Measurements from ENCODE around the gene FADS6. TPM values are rescaled to one million over a fixed set of nuclear protein-coding genes. Genes with fewer than 3 reads are reported as not detected.

The FADS6 gene
- total and polyA plus RNA-seq, 2 experiments from 2014 or later = 0.42 to 0.73 TPM

DNA sequence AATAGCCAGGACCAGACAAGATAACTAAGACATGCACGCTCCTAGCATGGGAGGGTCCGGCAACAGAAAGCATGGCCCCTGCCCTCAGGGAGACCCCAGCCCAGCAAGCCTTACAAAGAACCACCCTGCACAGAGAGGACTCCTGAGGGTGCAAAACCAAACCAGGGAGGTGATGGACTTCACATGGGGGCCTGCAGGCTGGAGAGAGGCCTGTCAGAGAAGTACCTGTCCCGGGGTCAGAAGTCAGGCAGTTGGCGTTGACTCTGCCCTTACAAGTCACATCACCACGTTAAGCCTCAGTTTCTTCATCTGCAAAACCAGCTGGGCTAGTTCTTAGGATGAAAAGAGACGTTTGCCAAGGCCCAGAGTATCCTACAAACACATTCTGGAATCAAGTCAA lies 35.4 kb upstream of the FADS6 start:
- Histone ChIP-seq H3K4me1 (ENCODE audit: insufficient read depth) (peaks cover 10% of the 10 kb centered on the region; the same call in 1 of the 2 replicates), H3K9me2 (ENCODE audit: insufficient read depth) (no peaks in the 10 kb centered on the region), H3F3A (replicated peaks; ENCODE audit: low read depth) (no peaks in the 10 kb centered on the region), H3K4me3 (no peak overlapping the region), H3K27me3 (ENCODE audit: insufficient read depth) (peaks cover 78% of the 10 kb centered on the region), H3K4me2 (no peak overlapping the region), H3K36me3 (ENCODE audit: insufficient read depth) (no peaks in the 10 kb centered on the region), H4K20me1 (replicated peaks; ENCODE audit: insufficient read depth) (no peaks in the 10 kb centered on the region), H3K27ac (ENCODE audit: low read depth) (no peak overlapping the region), H3K79me2 (replicated peaks; ENCODE audit: insufficient read depth) (no peaks in the 10 kb centered on the region), H2AFZ (no peak overlapping the region)
- H3K9me3 Mint-ChIP-seq = no peaks in the 10 kb centered on the region
- peaks cover 4% of the 10 kb centered on the region for H3K4me1 Mint-ChIP-seq
- no peak for TF ChIP-seq EZH2phosphoT487 (IDR thresholded peaks at IDR 0.05; ENCODE audit: unreplicated experiment)
- TF ChIP-seq STAT1 (IDR thresholded peaks at IDR 0.05; ENCODE audit: unreplicated experiment) = no peak
- no peak for TF ChIP-seq JUNB (IDR thresholded peaks at IDR 0.05; ENCODE audit: unreplicated experiment)
- TF ChIP-seq NANOG (IDR thresholded peaks at IDR 0.05; ENCODE audit: borderline replicate concordance) = no peak
- TF ChIP-seq, protein P1, sequence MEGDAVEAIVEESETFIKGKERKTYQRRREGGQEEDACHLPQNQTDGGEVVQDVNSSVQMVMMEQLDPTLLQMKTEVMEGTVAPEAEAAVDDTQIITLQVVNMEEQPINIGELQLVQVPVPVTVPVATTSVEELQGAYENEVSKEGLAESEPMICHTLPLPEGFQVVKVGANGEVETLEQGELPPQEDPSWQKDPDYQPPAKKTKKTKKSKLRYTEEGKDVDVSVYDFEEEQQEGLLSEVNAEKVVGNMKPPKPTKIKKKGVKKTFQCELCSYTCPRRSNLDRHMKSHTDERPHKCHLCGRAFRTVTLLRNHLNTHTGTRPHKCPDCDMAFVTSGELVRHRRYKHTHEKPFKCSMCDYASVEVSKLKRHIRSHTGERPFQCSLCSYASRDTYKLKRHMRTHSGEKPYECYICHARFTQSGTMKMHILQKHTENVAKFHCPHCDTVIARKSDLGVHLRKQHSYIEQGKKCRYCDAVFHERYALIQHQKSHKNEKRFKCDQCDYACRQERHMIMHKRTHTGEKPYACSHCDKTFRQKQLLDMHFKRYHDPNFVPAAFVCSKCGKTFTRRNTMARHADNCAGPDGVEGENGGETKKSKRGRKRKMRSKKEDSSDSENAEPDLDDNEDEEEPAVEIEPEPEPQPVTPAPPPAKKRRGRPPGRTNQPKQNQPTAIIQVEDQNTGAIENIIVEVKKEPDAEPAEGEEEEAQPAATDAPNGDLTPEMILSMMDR (conservative IDR thresholded peaks at IDR 0.05; ENCODE audit: low read depth in 2 of 2) = no peak
- TF ChIP-seq POLR2AphosphoS5 (IDR thresholded peaks at IDR 0.05; ENCODE audit: low read depth) = no peak
- no peak for TF ChIP-seq CREB1 (CRISPR knock-in tag; IDR thresholded peaks at IDR 0.05; ENCODE audit: low read depth)
- TF ChIP-seq ZNF114 (CRISPR knock-in tag; IDR thresholded peaks at IDR 0.05) = no peak
- TF ChIP-seq, protein P2, sequence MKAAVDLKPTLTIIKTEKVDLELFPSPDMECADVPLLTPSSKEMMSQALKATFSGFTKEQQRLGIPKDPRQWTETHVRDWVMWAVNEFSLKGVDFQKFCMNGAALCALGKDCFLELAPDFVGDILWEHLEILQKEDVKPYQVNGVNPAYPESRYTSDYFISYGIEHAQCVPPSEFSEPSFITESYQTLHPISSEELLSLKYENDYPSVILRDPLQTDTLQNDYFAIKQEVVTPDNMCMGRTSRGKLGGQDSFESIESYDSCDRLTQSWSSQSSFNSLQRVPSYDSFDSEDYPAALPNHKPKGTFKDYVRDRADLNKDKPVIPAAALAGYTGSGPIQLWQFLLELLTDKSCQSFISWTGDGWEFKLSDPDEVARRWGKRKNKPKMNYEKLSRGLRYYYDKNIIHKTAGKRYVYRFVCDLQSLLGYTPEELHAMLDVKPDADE (IDR thresholded peaks at IDR 0.05) = no peak
- no peak for TF ChIP-seq ZNF331 (CRISPR knock-in tag; IDR thresholded peaks at IDR 0.05; ENCODE audit: low read depth)
- no peak for TF ChIP-seq EZH2 (IDR thresholded peaks at IDR 0.05; ENCODE audit: low read depth, unreplicated experiment)
- TF ChIP-seq, protein P3, sequence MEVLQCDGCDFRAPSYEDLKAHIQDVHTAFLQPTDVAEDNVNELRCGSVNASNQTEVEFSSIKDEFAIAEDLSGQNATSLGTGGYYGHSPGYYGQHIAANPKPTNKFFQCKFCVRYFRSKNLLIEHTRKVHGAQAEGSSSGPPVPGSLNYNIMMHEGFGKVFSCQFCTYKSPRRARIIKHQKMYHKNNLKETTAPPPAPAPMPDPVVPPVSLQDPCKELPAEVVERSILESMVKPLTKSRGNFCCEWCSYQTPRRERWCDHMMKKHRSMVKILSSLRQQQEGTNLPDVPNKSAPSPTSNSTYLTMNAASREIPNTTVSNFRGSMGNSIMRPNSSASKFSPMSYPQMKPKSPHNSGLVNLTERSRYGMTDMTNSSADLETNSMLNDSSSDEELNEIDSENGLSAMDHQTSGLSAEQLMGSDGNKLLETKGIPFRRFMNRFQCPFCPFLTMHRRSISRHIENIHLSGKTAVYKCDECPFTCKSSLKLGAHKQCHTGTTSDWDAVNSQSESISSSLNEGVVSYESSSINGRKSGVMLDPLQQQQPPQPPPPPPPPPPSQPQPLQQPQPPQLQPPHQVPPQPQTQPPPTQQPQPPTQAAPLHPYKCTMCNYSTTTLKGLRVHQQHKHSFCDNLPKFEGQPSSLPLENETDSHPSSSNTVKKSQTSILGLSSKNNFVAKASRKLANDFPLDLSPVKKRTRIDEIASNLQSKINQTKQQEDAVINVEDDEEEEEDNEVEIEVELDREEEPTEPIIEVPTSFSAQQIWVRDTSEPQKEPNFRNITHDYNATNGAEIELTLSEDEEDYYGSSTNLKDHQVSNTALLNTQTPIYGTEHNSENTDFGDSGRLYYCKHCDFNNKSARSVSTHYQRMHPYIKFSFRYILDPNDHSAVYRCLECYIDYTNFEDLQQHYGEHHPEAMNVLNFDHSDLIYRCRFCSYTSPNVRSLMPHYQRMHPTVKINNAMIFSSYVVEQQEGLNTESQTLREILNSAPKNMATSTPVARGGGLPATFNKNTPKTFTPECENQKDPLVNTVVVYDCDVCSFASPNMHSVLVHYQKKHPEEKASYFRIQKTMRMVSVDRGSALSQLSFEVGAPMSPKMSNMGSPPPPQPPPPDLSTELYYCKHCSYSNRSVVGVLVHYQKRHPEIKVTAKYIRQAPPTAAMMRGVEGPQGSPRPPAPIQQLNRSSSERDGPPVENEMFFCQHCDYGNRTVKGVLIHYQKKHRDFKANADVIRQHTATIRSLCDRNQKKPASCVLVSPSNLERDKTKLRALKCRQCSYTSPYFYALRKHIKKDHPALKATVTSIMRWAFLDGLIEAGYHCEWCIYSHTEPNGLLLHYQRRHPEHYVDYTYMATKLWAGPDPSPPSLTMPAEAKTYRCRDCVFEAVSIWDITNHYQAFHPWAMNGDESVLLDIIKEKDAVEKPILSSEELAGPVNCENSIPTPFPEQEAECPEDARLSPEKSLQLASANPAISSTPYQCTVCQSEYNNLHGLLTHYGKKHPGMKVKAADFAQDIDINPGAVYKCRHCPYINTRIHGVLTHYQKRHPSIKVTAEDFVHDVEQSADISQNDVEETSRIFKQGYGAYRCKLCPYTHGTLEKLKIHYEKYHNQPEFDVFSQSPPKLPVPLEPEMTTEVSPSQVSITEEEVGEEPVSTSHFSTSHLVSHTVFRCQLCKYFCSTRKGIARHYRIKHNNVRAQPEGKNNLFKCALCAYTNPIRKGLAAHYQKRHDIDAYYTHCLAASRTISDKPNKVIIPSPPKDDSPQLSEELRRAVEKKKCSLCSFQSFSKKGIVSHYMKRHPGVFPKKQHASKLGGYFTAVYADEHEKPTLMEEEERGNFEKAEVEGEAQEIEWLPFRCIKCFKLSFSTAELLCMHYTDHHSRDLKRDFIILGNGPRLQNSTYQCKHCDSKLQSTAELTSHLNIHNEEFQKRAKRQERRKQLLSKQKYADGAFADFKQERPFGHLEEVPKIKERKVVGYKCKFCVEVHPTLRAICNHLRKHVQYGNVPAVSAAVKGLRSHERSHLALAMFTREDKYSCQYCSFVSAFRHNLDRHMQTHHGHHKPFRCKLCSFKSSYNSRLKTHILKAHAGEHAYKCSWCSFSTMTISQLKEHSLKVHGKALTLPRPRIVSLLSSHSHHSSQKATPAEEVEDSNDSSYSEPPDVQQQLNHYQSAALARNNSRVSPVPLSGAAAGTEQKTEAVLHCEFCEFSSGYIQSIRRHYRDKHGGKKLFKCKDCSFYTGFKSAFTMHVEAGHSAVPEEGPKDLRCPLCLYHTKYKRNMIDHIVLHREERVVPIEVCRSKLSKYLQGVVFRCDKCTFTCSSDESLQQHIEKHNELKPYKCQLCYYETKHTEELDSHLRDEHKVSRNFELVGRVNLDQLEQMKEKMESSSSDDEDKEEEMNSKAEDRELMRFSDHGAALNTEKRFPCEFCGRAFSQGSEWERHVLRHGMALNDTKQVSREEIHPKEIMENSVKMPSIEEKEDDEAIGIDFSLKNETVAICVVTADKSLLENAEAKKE (CRISPR knock-in tag; IDR thresholded peaks at IDR 0.05) = no peak
- TF ChIP-seq, protein P4, sequence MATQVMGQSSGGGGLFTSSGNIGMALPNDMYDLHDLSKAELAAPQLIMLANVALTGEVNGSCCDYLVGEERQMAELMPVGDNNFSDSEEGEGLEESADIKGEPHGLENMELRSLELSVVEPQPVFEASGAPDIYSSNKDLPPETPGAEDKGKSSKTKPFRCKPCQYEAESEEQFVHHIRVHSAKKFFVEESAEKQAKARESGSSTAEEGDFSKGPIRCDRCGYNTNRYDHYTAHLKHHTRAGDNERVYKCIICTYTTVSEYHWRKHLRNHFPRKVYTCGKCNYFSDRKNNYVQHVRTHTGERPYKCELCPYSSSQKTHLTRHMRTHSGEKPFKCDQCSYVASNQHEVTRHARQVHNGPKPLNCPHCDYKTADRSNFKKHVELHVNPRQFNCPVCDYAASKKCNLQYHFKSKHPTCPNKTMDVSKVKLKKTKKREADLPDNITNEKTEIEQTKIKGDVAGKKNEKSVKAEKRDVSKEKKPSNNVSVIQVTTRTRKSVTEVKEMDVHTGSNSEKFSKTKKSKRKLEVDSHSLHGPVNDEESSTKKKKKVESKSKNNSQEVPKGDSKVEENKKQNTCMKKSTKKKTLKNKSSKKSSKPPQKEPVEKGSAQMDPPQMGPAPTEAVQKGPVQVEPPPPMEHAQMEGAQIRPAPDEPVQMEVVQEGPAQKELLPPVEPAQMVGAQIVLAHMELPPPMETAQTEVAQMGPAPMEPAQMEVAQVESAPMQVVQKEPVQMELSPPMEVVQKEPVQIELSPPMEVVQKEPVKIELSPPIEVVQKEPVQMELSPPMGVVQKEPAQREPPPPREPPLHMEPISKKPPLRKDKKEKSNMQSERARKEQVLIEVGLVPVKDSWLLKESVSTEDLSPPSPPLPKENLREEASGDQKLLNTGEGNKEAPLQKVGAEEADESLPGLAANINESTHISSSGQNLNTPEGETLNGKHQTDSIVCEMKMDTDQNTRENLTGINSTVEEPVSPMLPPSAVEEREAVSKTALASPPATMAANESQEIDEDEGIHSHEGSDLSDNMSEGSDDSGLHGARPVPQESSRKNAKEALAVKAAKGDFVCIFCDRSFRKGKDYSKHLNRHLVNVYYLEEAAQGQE (IDR thresholded peaks at IDR 0.05; ENCODE audit: unreplicated experiment) = no peak
- no peak overlapping the region for H3K27ac Mint-ChIP-seq
- H3K36me3 Mint-ChIP-seq (ENCODE audit: low read depth) = no peaks in the 10 kb centered on the region
- H3K4me3 Mint-ChIP-seq = no peak overlapping the region
- H3K27me3 Mint-ChIP-seq (ENCODE audit: insufficient read depth, low read depth, poor library complexity) = peaks cover 58% of the 10 kb centered on the region
- ATAC-seq (no peak), DNase-seq (ENCODE audit: low spot score) (no peak)

All from GM23338 (cell line).